SU-DHL-6 (cell line): ENCODE results near the gene SLCO3A1.

Source experiments
- H2AFZ ChIP-seq: fragments of 200-600 bp; sonication (generic); 2 replicates; pipeline ENCODE4 v1.6.1; 2014; ENCODE audit warnings: low read depth, mild to moderate bottlenecking, moderate library complexity, mixed read lengths, antibody characterized with exemption, low read length; ENCODE audit not compliant: severe bottlenecking
- H3F3A ChIP-seq: fragments of 200-600 bp; shearing (Covaris generic); 2 replicates; pipeline ENCODE4 v1.6.0; 2016; ENCODE audit warnings: antibody characterized with exemption, mild to moderate bottlenecking; ENCODE audit not compliant: insufficient read depth
- H3K27ac ChIP-seq: fragments of 200-600 bp; sonication (generic); 2 replicates; pipeline ENCODE4 v1.5.1; 2016; ENCODE audit warnings: low read depth, mild to moderate bottlenecking, low read length, moderate library complexity, mixed read lengths
- H3K27me3 ChIP-seq: fragments of 200-600 bp; sonication (generic), shearing (Covaris generic); 2 replicates; pipeline ENCODE4 v1.6.0; 2014; ENCODE audit warnings: mild to moderate bottlenecking, low read length
- H3K36me3 ChIP-seq: fragments of 200-600 bp; sonication (generic); 2 replicates; pipeline ENCODE4 v1.6.1; 2014; ENCODE audit warnings: mild to moderate bottlenecking, low read length, mixed read lengths
- H3K4me2 ChIP-seq: fragments of 300-600, 200-600 bp; shearing (Covaris generic), sonication (generic); 2 replicates; pipeline ENCODE4 v1.6.0; 2014; ENCODE audit warnings: low read length, low read depth, mild to moderate bottlenecking; ENCODE audit not compliant: poor library complexity, severe bottlenecking
- H3K4me3 ChIP-seq: fragments of 200-600 bp; sonication (generic); 2 replicates; pipeline ENCODE4 v1.5.1; 2014; ENCODE audit warnings: antibody characterized with exemption, low read length, mild to moderate bottlenecking, mixed read lengths; ENCODE audit not compliant: insufficient read depth, poor library complexity, severe bottlenecking
- H3K79me2 ChIP-seq: fragments of 200-600 bp; sonication (generic); 2 replicates; pipeline ENCODE4 v1.6.1; 2014; ENCODE audit warnings: mild to moderate bottlenecking, low read length, moderate library complexity; ENCODE audit not compliant: insufficient read depth
- H3K9ac ChIP-seq: fragments of 200-600 bp; sonication (generic); 2 replicates; pipeline ENCODE4 v1.7.0; 2014; ENCODE audit warnings: mild to moderate bottlenecking, low read length
- H3K9me2 ChIP-seq: fragments of 200-600 bp; sonication (generic); replicated peaks from 2 replicates; pipeline ENCODE4 v1.6.1; 2014; ENCODE audit warnings: low read length; ENCODE audit not compliant: insufficient read depth
- H3K9me3 ChIP-seq: fragments of 200-600 bp; sonication (generic); 2 replicates; pipeline ENCODE4 v1.6.1; 2014; ENCODE audit warnings: low read length, mixed read lengths; ENCODE audit not compliant: insufficient read depth
- H4K20me1 ChIP-seq: fragments of 200-600 bp; sonication (generic); 2 replicates; pipeline ENCODE4 v1.6.1; 2014; ENCODE audit warnings: low read depth, mild to moderate bottlenecking, antibody characterized with exemption, low read length, moderate library complexity, mixed read lengths
- CTCF ChIP-seq: fragments of 200-600 bp; sonication (generic); IDR thresholded peaks from one replicate; pipeline ENCODE4 v1.5.1; 2017; ENCODE audit warnings: antibody characterized with exemption, mild to moderate bottlenecking, low read length, moderate library complexity; ENCODE audit not compliant: insufficient read depth, poor library complexity, severe bottlenecking
- EZH2phosphoT487 ChIP-seq: fragments of 200-600 bp; sonication (generic), shearing (Covaris generic); conservative IDR thresholded peaks from 2 replicates; pipeline ENCODE4 v1.6.1; 2018; ENCODE audit warnings: mild to moderate bottlenecking, antibody characterized with exemption, low read length, moderate library complexity, mixed read lengths

Gene SLCO3A1

GRCh38 chr15:91871837-91872236 is 18.3 kb downstream of the SLCO3A1 start:
- no peak for TF ChIP-seq EZH2phosphoT487
- TF ChIP-seq CTCF: no peak
- Histone ChIP-seq H3K9me2 (no peaks in the 10 kb centered on the region), H3K79me2 (no peaks in the 10 kb centered on the region), H3K27ac (no peak overlapping the region), H3K4me2 (no peak overlapping the region), H3K27me3 (no peaks in the 10 kb centered on the region), H4K20me1 (peaks cover 16% of the 10 kb centered on the region; the same call in 1 of the 2 replicates), H2AFZ (no peak overlapping the region), H3K9me3 (no peaks in the 10 kb centered on the region), H3F3A (no peaks in the 10 kb centered on the region), H3K4me3 (no peak overlapping the region), H3K9ac (no peak overlapping the region), H3K36me3 (no peaks in the 10 kb centered on the region)

- H3K4me2 ChIP-seq: no peak overlapping the region
- H3K27ac ChIP-seq: no peak overlapping the region
- H3K9me3 ChIP-seq: no peaks in the 10 kb centered on the region
- H3K9me2 ChIP-seq: no peaks in the 10 kb centered on the region
- no peak overlapping the region for H2AFZ ChIP-seq
- H3K27me3 ChIP-seq: no peaks in the 10 kb centered on the region
- no peaks in the 10 kb centered on the region for H3F3A ChIP-seq
- no peak overlapping the region for H3K4me3 ChIP-seq
- H3K9ac ChIP-seq: no peak overlapping the region
- 0 out of 2 replicates have a peak, but pooled peaks cover 10% of the 10 kb centered on the region for H4K20me1 ChIP-seq
- TF ChIP-seq CTCF: no peak
- TF ChIP-seq EZH2phosphoT487: no peak
- H3K79me2 ChIP-seq: no peaks in the 10 kb centered on the region
- H3K36me3 ChIP-seq: no peaks in the 10 kb centered on the region
Observed at GRCh38 chr15:91872356-91873137, 19.0 kb downstream of the SLCO3A1 start.

GRCh38 chr15:91873138-91873536 is 19.6 kb downstream of the SLCO3A1 start:
- Histone ChIP-seq H3K9me3 (no peaks in the 10 kb centered on the region), H2AFZ (no peak overlapping the region), H3K9me2 (no peaks in the 10 kb centered on the region), H3K4me3 (no peak overlapping the region), H3K36me3 (no peaks in the 10 kb centered on the region), H3K27me3 (no peaks in the 10 kb centered on the region), H4K20me1 (0 out of 2 replicates have a peak, but pooled peaks cover 8% of the 10 kb centered on the region), H3K9ac (no peak overlapping the region), H3F3A (no peaks in the 10 kb centered on the region), H3K4me2 (no peak overlapping the region), H3K27ac (no peak overlapping the region), H3K79me2 (no peaks in the 10 kb centered on the region)
- TF ChIP-seq EZH2phosphoT487 (no peak), CTCF (no peak)
